Stimulated activated CD4-positive, alpha-beta T cell treated with anti-CD3 and anti-CD28 coated beads, Interleukin-12 subunit alpha, Interleukin-12 subunit beta, amount 100 ng/mL, for 48 hours (primary cell): ENCODE data around the gene AP3B1.

ENCODE experiments used
- DNase-seq, 3 donors: peaks; one replicate each; pipeline ENCODE4 v3.0.0-alpha.2; 2020; ENCODE audit warnings: low read depth in 2 of 3, low spot score in 1 of 3

AP3B1 gene

DNA sequence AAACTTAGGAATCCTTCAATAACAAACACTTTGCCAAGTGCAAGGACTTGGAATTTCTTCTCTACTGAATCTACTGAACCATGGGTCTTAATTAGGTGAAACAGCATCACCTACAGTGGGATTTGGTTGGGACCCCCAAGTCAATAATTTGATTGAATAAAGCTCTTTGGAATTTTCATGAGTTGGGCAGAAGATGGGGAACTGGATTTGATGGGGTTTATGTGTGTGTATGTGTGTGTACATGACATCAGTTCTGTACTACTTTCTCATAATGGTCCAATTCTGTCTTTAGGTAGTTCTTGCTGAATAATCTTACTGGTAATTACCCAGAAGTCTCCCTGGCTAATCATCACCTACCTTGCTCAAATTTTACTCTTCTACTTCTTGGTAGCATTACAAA is 319.9 kb downstream of the AP3B1 start:
- DNase-seq = no peak

- DNase-seq = no peak
These were observed 321.3 kb downstream of the AP3B1 start for GRCh38 chr5:77973253-77973609.

DNA sequence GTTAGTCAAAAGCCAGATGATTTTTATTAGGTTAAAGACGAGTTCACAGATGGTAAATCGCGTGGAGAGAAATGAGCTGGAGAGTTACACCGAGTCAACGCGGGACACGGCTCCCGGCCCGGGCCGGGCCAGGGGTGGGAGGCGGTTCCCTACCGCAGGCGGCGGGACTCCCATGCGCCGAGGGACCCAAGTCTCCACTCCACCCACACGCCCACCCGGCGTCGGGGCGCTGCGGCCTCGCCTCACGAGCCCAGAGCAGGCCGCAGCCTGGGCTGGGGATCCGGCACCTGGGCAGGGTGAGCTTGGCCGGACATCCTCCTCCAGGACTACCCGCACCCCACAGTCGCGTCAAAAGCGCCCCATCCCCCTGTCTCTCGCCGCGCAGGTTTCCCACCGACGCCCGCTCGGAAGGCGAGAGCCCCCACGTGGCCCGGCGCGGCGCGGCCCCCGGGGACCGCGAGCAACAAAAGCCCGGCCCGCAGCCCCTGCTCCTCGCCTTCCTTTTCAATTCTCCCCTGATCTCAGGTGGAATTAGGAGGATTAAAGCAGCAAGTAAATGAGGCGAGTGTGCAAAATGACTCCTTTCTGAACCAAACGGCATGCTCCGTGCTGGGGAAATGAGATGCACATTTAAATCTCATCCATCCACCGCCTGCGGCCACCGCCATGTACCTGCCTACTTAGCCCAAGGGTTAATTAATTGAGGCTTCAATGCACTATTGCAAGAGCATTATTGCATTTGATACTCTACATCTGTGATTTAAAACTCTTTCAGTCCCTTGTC is 321.8 kb downstream of the AP3B1 start:
- peak in 1 of 3 donors; percentile 10 for DNase-seq

DNA sequence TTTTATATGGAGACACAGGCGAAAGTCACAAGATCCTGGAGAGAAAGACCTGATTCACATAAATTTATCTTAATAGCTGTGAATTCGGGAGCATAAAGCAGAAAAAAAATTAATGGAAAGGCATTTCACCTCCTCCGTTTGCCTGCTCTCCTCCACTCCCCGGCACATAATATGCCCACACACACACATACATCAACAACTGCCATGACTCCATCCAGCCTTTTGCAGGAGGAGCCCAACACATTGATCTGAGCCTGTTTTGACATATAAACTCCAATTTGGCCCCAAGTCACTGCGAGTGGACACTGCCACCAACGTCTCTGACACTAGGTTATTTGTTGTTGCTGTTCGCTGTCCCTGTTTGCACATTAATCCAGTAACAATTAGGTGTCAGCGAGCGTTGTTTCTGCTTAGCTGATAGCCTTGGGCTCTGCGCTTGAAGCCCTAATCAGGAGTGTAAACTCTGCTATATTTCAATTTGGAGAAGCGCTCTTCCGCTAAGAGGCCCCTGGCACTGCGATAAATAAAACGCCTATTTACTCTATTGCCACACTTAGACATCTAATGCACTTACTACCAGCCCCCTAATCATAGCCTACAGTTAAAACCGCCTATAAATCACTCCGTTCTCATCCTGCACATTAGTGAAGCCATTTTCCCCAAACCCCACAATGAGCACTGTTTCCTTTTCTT is 322.6 kb downstream of the AP3B1 start:
- DNase-seq = no peak

GRCh38 chr5:77970891-77971290 is 323.6 kb downstream of the AP3B1 start:
- no peak for DNase-seq

DNA sequence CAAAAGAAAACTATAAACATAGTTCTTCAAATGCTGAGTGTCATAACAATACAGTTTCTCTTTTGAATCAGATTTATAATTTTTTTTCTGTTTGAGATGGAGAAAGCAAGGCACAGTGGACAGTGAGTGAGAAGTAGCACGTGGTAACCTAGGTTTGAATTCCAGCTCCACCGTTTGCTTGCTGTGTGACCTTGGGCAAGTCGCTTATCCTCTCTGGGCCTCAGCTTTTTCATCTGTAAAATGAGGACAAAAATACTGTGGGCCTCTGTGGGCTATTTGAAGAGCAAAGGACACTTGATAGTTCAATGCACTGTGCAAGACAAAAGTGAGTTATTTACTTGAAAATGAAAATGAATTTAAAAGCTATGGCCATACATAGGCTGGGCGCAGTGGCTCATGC is 330.7 kb downstream of the AP3B1 start:
- DNase-seq = no peak

- no peak for DNase-seq
These were observed 333.6 kb downstream of the AP3B1 start for GRCh38 chr5:77960863-77961396.

DNA sequence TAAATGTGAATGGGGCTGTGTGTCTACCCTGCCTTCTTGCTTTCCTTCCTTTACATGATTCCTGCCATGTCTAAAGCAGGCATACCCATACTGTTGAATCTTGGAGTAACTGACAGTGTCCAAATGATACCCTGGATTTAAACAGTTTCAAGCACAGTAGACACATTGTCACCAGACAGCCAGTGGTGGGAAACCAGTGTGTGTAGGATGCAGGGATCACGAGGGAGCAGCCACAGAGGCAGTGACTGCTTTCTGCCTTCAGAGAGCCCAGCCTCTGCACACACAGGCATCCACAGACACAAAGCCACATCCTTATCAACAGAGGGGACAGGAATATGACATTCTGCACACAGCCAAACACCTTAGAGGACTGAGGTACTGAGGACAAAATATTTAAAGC is 334.2 kb downstream of the AP3B1 start:
- no peak for DNase-seq

DNA sequence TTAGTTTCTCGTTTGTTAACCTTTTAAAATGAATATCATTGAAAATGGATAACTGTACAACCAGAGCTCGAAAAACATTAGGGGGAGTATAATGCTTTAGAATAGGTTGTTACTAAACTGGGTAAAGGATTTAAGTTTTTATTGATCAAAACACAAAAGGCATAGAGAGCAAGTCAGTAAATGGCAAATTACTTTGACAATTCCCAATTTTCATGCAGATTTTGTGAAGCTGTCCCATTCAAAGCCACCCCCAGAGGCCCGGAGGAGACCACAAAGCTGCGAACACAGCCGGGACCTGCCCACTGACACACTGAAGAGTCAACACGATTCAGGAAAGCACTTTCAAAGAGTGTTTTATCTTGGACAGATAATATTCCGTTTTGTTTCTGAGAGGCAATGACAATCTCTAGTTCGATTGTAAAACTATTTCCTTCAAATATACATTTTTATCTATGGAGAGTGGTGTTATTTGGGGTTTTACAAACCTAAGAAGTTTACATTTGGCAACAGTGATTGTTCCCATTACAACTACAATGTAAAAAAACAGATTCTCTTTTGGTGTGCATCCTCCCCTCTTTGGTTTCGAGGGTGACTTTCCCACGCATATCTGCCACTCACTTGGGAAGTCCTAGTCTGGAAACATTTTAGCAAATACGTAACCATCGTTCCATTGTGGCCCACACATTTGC is 335.7 kb downstream of the AP3B1 start:
- DNase-seq = no peak

DNA sequence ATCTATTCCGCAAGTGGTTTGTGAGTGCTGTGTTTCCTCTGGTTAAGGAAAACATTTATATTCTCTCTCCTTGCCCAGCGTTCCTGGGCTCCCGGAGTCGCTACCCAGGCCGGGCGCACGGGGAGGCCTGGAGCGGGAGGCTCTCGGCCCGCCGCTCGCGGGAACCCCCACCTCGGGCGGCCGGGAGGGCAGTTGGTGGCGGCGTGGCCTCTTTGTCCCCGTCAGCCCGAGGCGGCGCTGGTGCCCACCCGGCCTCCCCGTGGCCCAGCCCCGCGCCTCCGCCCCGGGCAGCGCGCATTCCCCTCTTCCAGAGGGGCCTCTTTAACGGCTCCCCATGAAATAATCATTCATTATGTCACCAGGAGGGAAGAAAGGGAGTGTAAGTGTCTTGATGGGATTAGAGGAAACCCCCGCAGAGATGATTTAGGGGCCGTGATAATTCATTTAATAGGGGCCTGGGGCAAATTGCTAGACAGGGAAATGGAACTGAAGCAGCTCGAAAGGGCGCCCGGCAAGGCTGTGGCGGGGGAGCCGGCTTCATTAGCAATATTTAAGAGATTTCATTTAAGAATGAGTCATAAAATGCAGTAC is 336.5 kb downstream of the AP3B1 start:
- DNase-seq = no peak

DNA sequence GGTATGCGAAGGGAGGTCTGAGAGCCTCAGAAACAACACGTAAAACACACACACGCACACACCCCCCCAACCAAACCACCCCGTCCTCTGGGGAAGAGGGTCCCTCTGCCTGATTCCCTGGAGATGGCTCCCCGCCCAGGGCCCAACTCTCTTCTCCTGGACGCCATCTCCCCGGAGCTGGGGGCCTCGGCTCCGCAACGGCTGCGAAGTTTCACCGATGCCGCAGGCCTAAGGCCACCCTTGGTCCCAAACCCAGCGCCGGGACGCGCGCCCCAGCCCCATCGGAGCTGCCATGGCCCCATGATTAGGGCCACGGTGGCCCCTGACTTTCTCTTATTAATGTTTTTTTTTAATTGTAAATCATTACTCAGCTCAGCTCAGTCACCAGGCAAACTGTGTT is 337.0 kb downstream of the AP3B1 start:
- no peak for DNase-seq

GRCh38 chr5:77957081-77957480 is 337.4 kb downstream of the AP3B1 start:
- no peak for DNase-seq

GRCh38 chr5:77955577-77955976 is 338.9 kb downstream of the AP3B1 start:
- DNase-seq = no peak

DNA sequence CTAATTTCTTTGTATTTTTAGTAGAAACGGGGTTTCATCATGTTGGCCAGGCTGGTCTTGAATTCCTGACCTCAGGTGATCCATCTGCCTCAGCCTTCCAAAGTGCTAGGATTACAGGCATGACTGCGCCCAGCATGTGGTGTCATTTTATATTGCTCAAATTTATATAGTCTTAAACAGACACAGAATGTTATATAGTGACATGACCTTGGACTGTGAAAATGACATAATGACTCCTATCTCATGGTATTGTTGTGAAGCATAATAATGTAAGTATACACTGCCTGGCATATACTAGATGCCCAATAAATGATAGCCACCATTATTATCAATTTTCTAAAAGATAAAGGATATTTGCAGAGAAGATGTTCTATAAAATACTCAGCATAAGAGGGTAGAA is 341.1 kb downstream of the AP3B1 start:
- DNase-seq = no peak

DNA sequence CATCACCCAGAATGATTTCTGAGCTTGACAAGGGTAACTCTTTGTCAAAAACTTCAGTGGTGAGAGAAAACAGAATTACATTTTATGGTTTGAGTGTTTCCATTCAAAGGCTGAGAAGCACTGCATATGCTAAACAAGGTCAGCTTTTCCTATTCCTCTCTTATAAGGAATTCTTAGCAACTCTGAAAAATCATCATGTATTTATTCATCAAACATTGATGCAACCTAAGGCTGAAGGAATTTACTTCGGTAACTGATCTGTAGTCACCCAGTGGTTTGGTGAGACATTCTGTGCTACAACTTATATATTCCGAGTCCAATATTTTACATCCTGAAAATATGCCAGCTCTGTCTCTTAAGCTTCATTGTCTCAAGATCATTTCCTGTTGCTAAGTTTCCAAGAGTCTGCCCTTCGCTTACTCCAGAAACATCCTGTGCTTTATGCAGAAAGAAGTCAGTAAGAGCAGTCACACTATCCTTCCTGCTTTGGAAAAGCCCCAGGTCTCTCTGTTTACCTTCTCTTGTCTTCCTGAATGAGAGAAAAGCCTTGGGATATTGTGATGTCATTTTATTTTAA is 341.8 kb downstream of the AP3B1 start:
- no peak for DNase-seq
